NT2/D1 (cell line): ENCODE results near the gene RELB.

Experiments
- YY1 ChIP-seq: IDR thresholded peaks from 2 replicates; pipeline ENCODE4 v1.6.1; 2011; ENCODE audit not compliant: insufficient read length, insufficient read depth
- ZNF274 ChIP-seq: IDR thresholded peaks from 2 replicates; pipeline ENCODE4 v1.6.1; 2011; ENCODE audit warnings: mild to moderate bottlenecking, low read depth, low read length

DNA sequence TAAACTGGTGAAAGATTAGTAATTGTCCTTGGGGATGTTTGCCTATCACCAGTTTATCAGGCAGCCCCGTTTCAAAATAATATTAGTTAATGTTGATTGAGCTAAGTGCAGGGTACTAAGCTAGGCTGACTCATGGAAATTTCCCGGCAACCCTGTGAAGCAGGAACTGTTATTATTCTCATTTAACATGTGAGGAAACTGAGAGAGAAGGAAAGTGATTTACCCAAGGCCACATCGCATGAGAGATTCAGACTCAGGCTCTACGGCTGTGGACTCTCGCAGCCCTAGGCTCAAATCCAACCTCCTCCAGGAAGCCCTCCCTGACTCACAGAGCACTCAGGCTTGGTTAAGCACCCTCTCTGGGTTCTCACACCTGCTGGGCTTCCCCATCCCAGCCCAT is 26.4 kb upstream of the RELB start:
- TF ChIP-seq YY1 (no peak), ZNF274 (no peak)
